ENCODE results near the gene IRF1. TPM values are rescaled to one million over a fixed set of nuclear protein-coding genes. Genes with fewer than 3 reads are reported as not detected.

The IRF1 gene
- total and polyA plus RNA-seq, 4 donors: 32.9 to 141 (median 68.5) TPM

- Histone ChIP-seq H3K36me3 (ENCODE audit: control insufficient read depth in 4 of 4, insufficient read depth in 4 of 4, low read length in 4 of 4) (peaks cover 0 to 4% (median 2%) of the 10 kb centered on the region in 4 donors), H3K27me3 (ENCODE audit: control insufficient read depth in 3 of 3, insufficient read depth in 3 of 3, low read length in 2 of 3) (no peaks in the 10 kb centered on the region), H3K9me3 (ENCODE audit: control insufficient read depth in 4 of 4, insufficient read depth in 3 of 4, low read length in 3 of 4) (no peaks in the 10 kb centered on the region), H3K9ac (ENCODE audit: insufficient read depth in 1 of 2, low read length in 2 of 2) (no peak overlapping the region), H3K27ac (ENCODE audit: low read depth in 1 of 2, low read length in 1 of 2) (peak overlapping the region; percentile 17 to 85), H3K4me1 (ENCODE audit: control insufficient read depth in 5 of 5, insufficient read depth in 5 of 5, low read length in 5 of 5) (peaks cover under 1 to 45% (median 12%) of the 10 kb centered on the region in 5 donors), H3K4me3 (no peak overlapping the region)
- ATAC-seq (ENCODE audit: insufficient read depth, low FRiP score) (peak; percentile 5), DNase-seq (no peak)
- TF ChIP-seq, protein P1, sequence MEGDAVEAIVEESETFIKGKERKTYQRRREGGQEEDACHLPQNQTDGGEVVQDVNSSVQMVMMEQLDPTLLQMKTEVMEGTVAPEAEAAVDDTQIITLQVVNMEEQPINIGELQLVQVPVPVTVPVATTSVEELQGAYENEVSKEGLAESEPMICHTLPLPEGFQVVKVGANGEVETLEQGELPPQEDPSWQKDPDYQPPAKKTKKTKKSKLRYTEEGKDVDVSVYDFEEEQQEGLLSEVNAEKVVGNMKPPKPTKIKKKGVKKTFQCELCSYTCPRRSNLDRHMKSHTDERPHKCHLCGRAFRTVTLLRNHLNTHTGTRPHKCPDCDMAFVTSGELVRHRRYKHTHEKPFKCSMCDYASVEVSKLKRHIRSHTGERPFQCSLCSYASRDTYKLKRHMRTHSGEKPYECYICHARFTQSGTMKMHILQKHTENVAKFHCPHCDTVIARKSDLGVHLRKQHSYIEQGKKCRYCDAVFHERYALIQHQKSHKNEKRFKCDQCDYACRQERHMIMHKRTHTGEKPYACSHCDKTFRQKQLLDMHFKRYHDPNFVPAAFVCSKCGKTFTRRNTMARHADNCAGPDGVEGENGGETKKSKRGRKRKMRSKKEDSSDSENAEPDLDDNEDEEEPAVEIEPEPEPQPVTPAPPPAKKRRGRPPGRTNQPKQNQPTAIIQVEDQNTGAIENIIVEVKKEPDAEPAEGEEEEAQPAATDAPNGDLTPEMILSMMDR (IDR thresholded peaks at IDR 0.05; ENCODE audit: control extremely low read depth, extremely low read depth): no peak
- 63 to 80% methylated on average over 12 of the region's 12 CpGs for WGBS, 2 donors
These were observed 31.3 kb downstream of the IRF1 start for GRCh38 chr5:132459031-132459982.

DNA sequence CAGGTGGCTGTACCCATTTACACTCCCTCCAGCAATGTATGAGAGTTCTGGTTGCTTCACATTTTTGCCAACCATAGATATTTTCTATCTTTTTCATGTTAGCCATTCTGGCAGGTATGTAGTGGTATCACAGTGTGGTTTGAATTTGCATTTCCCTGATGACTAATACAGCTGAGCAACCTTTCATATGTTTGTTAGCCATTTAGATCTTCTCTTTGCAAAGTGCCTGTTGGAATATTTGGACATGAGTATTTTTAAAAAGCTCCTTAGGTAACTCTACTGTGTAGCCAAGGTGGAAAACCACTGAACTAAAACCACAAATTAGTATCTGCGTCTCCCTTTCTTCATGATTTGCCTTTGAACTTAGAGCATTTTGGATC lies 31.9 kb downstream of the IRF1 start:
- TF ChIP-seq, protein P1 (IDR thresholded peaks at IDR 0.05; ENCODE audit: control extremely low read depth, extremely low read depth): no peak
- Histone ChIP-seq H3K27ac (ENCODE audit: low read depth in 1 of 2, low read length in 1 of 2) (peak overlapping the region; percentile 17 to 85), H3K27me3 (ENCODE audit: control insufficient read depth in 3 of 3, insufficient read depth in 3 of 3, low read length in 2 of 3) (no peaks in the 10 kb centered on the region), H3K4me3 (no peak overlapping the region), H3K36me3 (ENCODE audit: control insufficient read depth in 4 of 4, insufficient read depth in 4 of 4, low read length in 4 of 4) (peaks cover 0 to 5% (median 4%) of the 10 kb centered on the region in 4 donors), H3K9me3 (ENCODE audit: control insufficient read depth in 4 of 4, insufficient read depth in 3 of 4, low read length in 3 of 4) (no peaks in the 10 kb centered on the region), H3K4me1 (ENCODE audit: control insufficient read depth in 5 of 5, insufficient read depth in 5 of 5, low read length in 5 of 5) (peaks cover 0 to 42% (median 5%) of the 10 kb centered on the region in 5 donors), H3K9ac (ENCODE audit: insufficient read depth in 1 of 2, low read length in 2 of 2) (no peak overlapping the region)
- no peak for DNase-seq
- ATAC-seq (ENCODE audit: insufficient read depth, low FRiP score): no peak
- WGBS, 2 donors: 31 to 51% methylated on average over 1 of the region's 1 CpG

DNA sequence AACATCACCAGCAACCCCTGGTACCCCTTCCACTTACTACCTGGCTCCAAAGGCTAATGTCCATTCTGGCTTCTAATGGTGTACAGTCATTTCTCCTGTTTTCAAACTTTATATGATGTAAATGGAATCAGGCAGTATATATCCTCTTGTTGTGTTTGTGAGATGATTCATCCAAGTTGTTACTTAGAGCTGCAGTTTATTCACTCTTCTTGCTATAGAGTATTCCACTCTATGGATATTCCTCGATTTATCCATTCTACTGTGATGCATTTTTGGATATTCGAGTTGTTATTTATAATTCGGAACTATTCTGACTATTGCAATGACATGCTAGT lies 32.4 kb downstream of the IRF1 start:
- no peak overlapping the region for H3K4me3 ChIP-seq
- DNase-seq: no peak
- peaks cover 0 to 5% (median 4%) of the 10 kb centered on the region in 4 donors for H3K36me3 ChIP-seq (ENCODE audit: control insufficient read depth in 4 of 4, insufficient read depth in 4 of 4, low read length in 4 of 4)
- no peak overlapping the region for H3K9ac ChIP-seq (ENCODE audit: insufficient read depth in 1 of 2, low read length in 2 of 2)
- TF ChIP-seq, protein P1 (IDR thresholded peaks at IDR 0.05; ENCODE audit: control extremely low read depth, extremely low read depth): no peak
- H3K4me1 ChIP-seq (ENCODE audit: control insufficient read depth in 5 of 5, insufficient read depth in 5 of 5, low read length in 5 of 5): peaks cover 0 to 42% (median 5%) of the 10 kb centered on the region in 5 donors
- no peak for ATAC-seq (ENCODE audit: insufficient read depth, low FRiP score)
- H3K27me3 ChIP-seq (ENCODE audit: control insufficient read depth in 3 of 3, insufficient read depth in 3 of 3, low read length in 2 of 3): no peaks in the 10 kb centered on the region
- no peak overlapping the region for H3K27ac ChIP-seq (ENCODE audit: low read depth in 1 of 2, low read length in 1 of 2)
- 92 to 94% methylated on average over 3 of the region's 3 CpGs for WGBS, 2 donors
- no peaks in the 10 kb centered on the region for H3K9me3 ChIP-seq (ENCODE audit: control insufficient read depth in 4 of 4, insufficient read depth in 3 of 4, low read length in 3 of 4)

Measured in lung (tissue), 12 donors.